IMR-90 (cell line): Measurements from ENCODE around the gene CNDP2. TPM values are rescaled to one million over a fixed set of nuclear protein-coding genes. Genes with fewer than 3 reads are reported as not detected.

Experiments used
- ATAC-seq: fragments of 200-7000 bp; cut with Tn5 transposase; 2 replicates; pipeline ENCODE4 v1.9.1; 2020; ENCODE audit warnings: low read depth, mild to moderate bottlenecking, moderate library complexity
- BruUV-seq: library from RNA; stranded (reverse); fragments of 400-500 nt; replicated peaks from 2 replicates; lab custom pipeline; 2021; lab: Mats Ljungman, UMichigan
- CTCF ChIA-PET: fragments of 300-600 bp; formaldehyde crosslinking; extraction: SDS; loops from one replicate; lab custom pipeline; 2021; ENCODE audit warnings: antibody characterized with exemption; lab: Yijun Ruan, JAX
- POLR2A ChIA-PET: fragments of 300-600 bp; sonication (Branson Sonifier 250); formaldehyde crosslinking; loops from one replicate; lab custom pipeline; 2022; ENCODE audit warnings: antibody characterized with exemption; ENCODE audit not compliant: unreplicated experiment; lab: Charles Lee
- DNase-seq: peaks from one replicate; pipeline ENCODE4 v3.0.0; 2013
- H2AFZ ChIP-seq: replicated peaks from 2 replicates; pipeline ENCODE3; 2013; ENCODE audit warnings: low read length, mild to moderate bottlenecking; ENCODE audit not compliant: poor library complexity
- H2AK5ac ChIP-seq: 2 replicates; pipeline ENCODE4 v1.6.1; 2013; ENCODE audit warnings: low read depth, low read length, inconsistent platforms
- H2AK9ac ChIP-seq: replicated peaks from 2 replicates; pipeline ENCODE3; 2013; ENCODE audit warnings: mild to moderate bottlenecking, low read depth, low read length, moderate library complexity; ENCODE audit not compliant: poor library complexity
- H2BK120ac ChIP-seq: 2 replicates; pipeline ENCODE4 v1.6.1; 2013; ENCODE audit warnings: low read depth, low read length, inconsistent platforms
- H2BK15ac ChIP-seq: 3 replicates; pipeline ENCODE4 v1.6.1; 2013; ENCODE audit warnings: low read depth, low read length, inconsistent platforms
- H2BK20ac ChIP-seq: 2 replicates; pipeline ENCODE4 v1.6.1; 2013; ENCODE audit warnings: low read depth, mild to moderate bottlenecking, inconsistent platforms, low read length, moderate library complexity
- H2BK5ac ChIP-seq: 2 replicates; pipeline ENCODE4 v1.6.1; 2013; ENCODE audit warnings: mild to moderate bottlenecking, low read depth, low read length, inconsistent platforms; ENCODE audit not compliant: poor library complexity, severe bottlenecking
- H3K14ac ChIP-seq: replicated peaks from 2 replicates; pipeline ENCODE4 v1.6.1; 2013; ENCODE audit warnings: low read depth, low read length, inconsistent platforms
- H3K18ac ChIP-seq: 2 replicates; pipeline ENCODE4 v1.6.1; 2013; ENCODE audit warnings: low read depth, low read length, control low read depth
- H3K23ac ChIP-seq: 2 replicates; pipeline ENCODE4 v1.6.1; 2013; ENCODE audit warnings: low read depth, low read length, inconsistent platforms
- H3K27ac ChIP-seq: 2 replicates; pipeline ENCODE4 v1.5.1; 2013; ENCODE audit warnings: mild to moderate bottlenecking, control low read depth, low read length; ENCODE audit not compliant: insufficient read depth
- H3K27me3 ChIP-seq: 2 replicates; pipeline ENCODE4 v1.6.1; 2013; ENCODE audit warnings: low read length; ENCODE audit not compliant: control insufficient read depth, insufficient read depth
- H3K36me3 ChIP-seq: 2 replicates; pipeline ENCODE4 v1.6.1; 2013; ENCODE audit warnings: low read length, mixed read lengths; ENCODE audit not compliant: control insufficient read depth, insufficient read depth
- H3K4ac ChIP-seq: 2 replicates; pipeline ENCODE4 v1.6.1; 2013; ENCODE audit warnings: low read depth, low read length, inconsistent platforms
- H3K4me1 ChIP-seq: 2 replicates; pipeline ENCODE4 v1.6.1; 2013; ENCODE audit warnings: low read length, mixed read lengths; ENCODE audit not compliant: control insufficient read depth, insufficient read depth
- H3K4me2 ChIP-seq: 2 replicates; pipeline ENCODE4 v1.6.1; 2013; ENCODE audit warnings: low read depth, mild to moderate bottlenecking, control low read depth, low read length, moderate library complexity
- H3K4me3 ChIP-seq: 2 replicates; pipeline ENCODE4 v1.5.1; 2013; ENCODE audit warnings: low read depth, mild to moderate bottlenecking, control low read depth, low read length, moderate library complexity; ENCODE audit not compliant: insufficient read depth
- H3K56ac ChIP-seq: 2 replicates; pipeline ENCODE4 v1.6.1; 2013; ENCODE audit warnings: low read length, inconsistent platforms; ENCODE audit not compliant: insufficient read depth; ENCODE audit errors: extremely low read depth
- H3K79me1 ChIP-seq, 2 experiments: 2 replicates each; pipeline ENCODE4 v1.6.1; 2013; ENCODE audit warnings: low read length in 2 of 2, inconsistent platforms in 1 of 2, low read depth in 1 of 2
- H3K9ac ChIP-seq: 2 replicates; pipeline ENCODE4 v1.6.1; 2013; ENCODE audit warnings: low read depth, low read length, control low read depth
- H3K9me1 ChIP-seq: 2 replicates; pipeline ENCODE4 v1.6.1; 2013; ENCODE audit warnings: low read length, inconsistent platforms; ENCODE audit not compliant: insufficient read depth
- H3K9me3 ChIP-seq: 2 replicates; pipeline ENCODE4 v1.6.1; 2013; ENCODE audit warnings: low read length; ENCODE audit not compliant: control insufficient read depth, insufficient read depth
- H4K20me1 ChIP-seq: 2 replicates; pipeline ENCODE4 v1.6.1; 2013; ENCODE audit warnings: low read length, inconsistent platforms; ENCODE audit not compliant: insufficient read depth
- H4K5ac ChIP-seq: 2 replicates; pipeline ENCODE4 v1.6.1; 2013; ENCODE audit warnings: mild to moderate bottlenecking, low read depth, low read length, control low read depth
- H4K8ac ChIP-seq, 2 experiments: 2 replicates each; pipeline ENCODE4 v1.6.1; 2013; ENCODE audit warnings: low read depth in 2 of 2, low read length in 2 of 2, control low read depth in 1 of 2, inconsistent platforms in 1 of 2
- H4K91ac ChIP-seq: 2 replicates; pipeline ENCODE4 v1.6.1; 2013; ENCODE audit warnings: low read depth, low read length, inconsistent platforms; ENCODE audit not compliant: insufficient read depth
- POLR2A ChIP-seq: IDR thresholded peaks from 2 replicates; pipeline ENCODE4 v1.6.1; 2012; ENCODE audit warnings: mild to moderate bottlenecking, low read depth, low read length
- USF2 ChIP-seq: fragments of 150-350 bp; IDR thresholded peaks from 2 replicates; pipeline ENCODE4 v1.6.1; 2017; ENCODE audit warnings: mild to moderate bottlenecking, antibody characterized with exemption, low read length, low read depth
- WGBS, 2 experiments: methylation state at CpG; one replicate each; pipeline versions ENCODE4 v1.1.5 to v1.1.7; 2013; ENCODE audit warnings: missing lambda C conversion rate in 2 of 2; ENCODE audit not compliant: insufficient read length in 1 of 2; ENCODE audit errors: extremely low coverage in 2 of 2; 5-methylcytosine and 5-hydroxymethylcytosine counted together
- dilution Hi-C: fragments of 300-500 bp; cut with HindIII; formaldehyde crosslinking; loops from one replicate; pipeline ENCODE4 v1.14.3; 2018; ENCODE audit warnings: low sequenced_read_pairs; ENCODE audit not compliant: unreplicated experiment
- in situ Hi-C: fragments of 300-500 bp; cut with MboI; formaldehyde crosslinking; loops from 3 replicates; pipeline ENCODE4 v1.14.3; 2019; ENCODE audit warnings: low sequenced_read_pairs, inconsistent platforms, mixed read lengths
- intact Hi-C: fragments of 100-400 bp; cut with micrococcal nuclease; formaldehyde crosslinking; loops from 2 replicates; pipeline ENCODE4 v1.10.0; 2022
- polyA plus RNA-seq, 3 experiments: library from polyadenylated mRNA; depleted of rRNA; stranded (reverse); fragments of >200 nt; gene quantifications; 2 replicates each; pipeline ENCODE4 v1.2.3, GENCODE V29; 2012; ENCODE audit warnings: low replicate concordance in 1 of 3
- total RNA-seq: library from RNA; depleted of rRNA; stranded (reverse); fragments of >200 nt; gene quantifications from 2 replicates; pipeline ENCODE4 v1.2.3, GENCODE V29; 2012

The CNDP2 gene
- total and polyA plus RNA-seq, 2 of the 4 experiments (the other 2 are of a cell fraction): 52.0 to 67.9 TPM

- H2BK15ac ChIP-seq: no peak overlapping the region
- H2BK120ac ChIP-seq: no peak overlapping the region
- H3K4me1 ChIP-seq: peaks cover 1% of the 10 kb centered on the region; the same call in 1 of the 2 replicates
- no peak overlapping the region for H3K23ac ChIP-seq
- TF ChIP-seq USF2 (no peak), POLR2A (no peak)
- dilution Hi-C loops (no loop called here), intact Hi-C loops (no loop called here), in situ Hi-C loops (no loop called here)
- H2BK20ac ChIP-seq: no peak overlapping the region
- no peaks in the 10 kb centered on the region for H4K20me1 ChIP-seq
- no peak overlapping the region for H3K4me2 ChIP-seq
- no peaks in the 10 kb centered on the region; the same call in 1 of the 2 replicates for H3K9me1 ChIP-seq
- CTCF ChIA-PET: no interaction called here
- no peak overlapping the region for H2AFZ ChIP-seq
- no peak overlapping the region for H2BK5ac ChIP-seq
- H3K56ac ChIP-seq: no peak overlapping the region
- H2AK9ac ChIP-seq: no peak overlapping the region
- no peak overlapping the region for H3K9ac ChIP-seq
- ATAC-seq (no peak), DNase-seq (no peak)
- H4K91ac ChIP-seq: no peak overlapping the region
- H3K4ac ChIP-seq: no peak overlapping the region
- no peak overlapping the region for H3K27ac ChIP-seq
- no peak overlapping the region for H3K18ac ChIP-seq
- peaks cover 47% of the 10 kb centered on the region for H3K36me3 ChIP-seq
- no peak overlapping the region for H4K5ac ChIP-seq
- POLR2A ChIA-PET: no interaction called here
- no peak overlapping the region for H2AK5ac ChIP-seq
- no peaks in the 10 kb centered on the region for H3K9me3 ChIP-seq
- BruUV-seq: no TSS peak
- H3K27me3 ChIP-seq: no peaks in the 10 kb centered on the region
- H3K4me3 ChIP-seq: no peak overlapping the region
- no peaks in the 10 kb centered on the region for H3K79me1 ChIP-seq
- no peak overlapping the region for H3K14ac ChIP-seq
- no peak overlapping the region for H4K8ac ChIP-seq
- WGBS, 2 experiments: 97% methylated on average over 10 of the region's 18 CpGs; no CpG with 5 or more reads in 1 of the 2 experiments
Observed at GRCh38 chr18:74519320-74520095, 23.3 kb downstream of the CNDP2 start.
